Body of pancreas (tissue), 4 donors: ENCODE results near the gene CS. TPM values are rescaled to one million over a fixed set of nuclear protein-coding genes. Genes with fewer than 3 reads are reported as not detected.
A peak's percentile ranks its signal among the peaks of the same experiment; 100 is the strongest.

Experiments used
- ATAC-seq: fragments of 150-250 bp; one replicate; pipeline ENCODE4 v1.9.1; 2016
- DNase-seq, 4 donors: peaks; one replicate each; pipeline ENCODE4 v3.0.0-alpha.2; 2019
- H3K27ac ChIP-seq, 4 donors: fragments of 200-600 bp; sonication (generic); 1 replicate in 3 of 4; 2 replicates in 1 of 4; pipeline versions ENCODE4 v1.5.1 to v1.6.1; 2016 to 2019; ENCODE audit warnings: mild to moderate bottlenecking in 1 of 4, mixed read lengths in 1 of 4, moderate library complexity in 1 of 4
- H3K27me3 ChIP-seq, 2 donors: fragments of 200-600 bp; sonication (generic); one replicate each; pipeline ENCODE4 v1.6.0; 2016; ENCODE audit warnings: mild to moderate bottlenecking in 1 of 2
- H3K36me3 ChIP-seq, 2 donors: fragments of 200-600 bp; sonication (generic); replicated peaks in 1 of 2; 2 replicates each; pipeline ENCODE4 v1.5.1; 2016; ENCODE audit warnings: low read depth in 2 of 2; ENCODE audit not compliant: insufficient read depth in 1 of 2
- H3K4me1 ChIP-seq: fragments of 200-600 bp; sonication (generic); one replicate; pipeline ENCODE4 v1.6.0; 2016
- H3K4me3 ChIP-seq, 2 donors: fragments of 200-600 bp; sonication (generic); 1 replicate in 1 of 2; 2 replicates in 1 of 2; pipeline ENCODE4 v1.5.1; 2016 to 2019
- H3K9me3 ChIP-seq, 3 donors: fragments of 200-600 bp; sonication (generic); 1 replicate in 2 of 3; 2 replicates in 1 of 3; pipeline ENCODE4 v1.5.1; 2016
- CTCF ChIP-seq, 7 experiments: fragments of 450-650 bp in 4 of 7; fragments of 200-600 bp in 3 of 7; sonication (generic) in 3 of 7; IDR thresholded peaks; one replicate each; pipeline ENCODE4 v1.5.1; 2016 to 2019; ENCODE audit warnings: antibody characterized with exemption in 7 of 7
- POLR2A ChIP-seq, 3 donors: fragments of 450-650 bp; IDR thresholded peaks; one replicate each; pipeline ENCODE4 v1.6.1; 2016; ENCODE audit warnings: antibody characterized with exemption in 3 of 3, mild to moderate bottlenecking in 2 of 3
- WGBS, 2 donors: methylation state at CpG; one replicate each; pipeline ENCODE4 v1.1.5; 2017; 5-methylcytosine and 5-hydroxymethylcytosine counted together
- intact Hi-C: fragments of 100-400 bp; cut with DNase I; formaldehyde crosslinking; loops from one replicate; pipeline ENCODE4 v1.15.1; 2023
- total RNA-seq, 2 donors: library from RNA; depleted of rRNA; stranded (reverse); fragments of >200 nt; gene quantifications; one replicate each; pipeline ENCODE4 v1.1.0, GENCODE V29; 2016

CS gene
- total RNA-seq, 2 donors from 2014 or later, result 66.2 to 88.0 TPM

- H3K9me3 ChIP-seq, result no peaks in the 10 kb centered on the region
- TF ChIP-seq POLR2A (IDR thresholded peaks at IDR 0.05) (no peak), CTCF (IDR thresholded peaks at IDR 0.05) (no peak)
- H3K27me3 ChIP-seq, result no peaks in the 10 kb centered on the region
- intact Hi-C loops, result no loop called here
- no peak overlapping the region for H3K4me3 ChIP-seq
- WGBS, 2 donors, result 56 to 69% methylated on average over 7 to 16 of the region's 16 CpGs
- ATAC-seq (no peak), DNase-seq (peak in 3 of 4 donors; percentile 45 to 72 (median 47))
- peak overlapping the region; percentile 62 to 74 (median 72) for H3K27ac ChIP-seq
- H3K4me1 ChIP-seq, result peaks cover 50% of the 10 kb centered on the region
- H3K36me3 ChIP-seq, result no peaks in the 10 kb centered on the region
These were observed 65.2 kb downstream of the CS start for GRCh38 chr12:56234746-56235436.

GRCh38 chr12:56231184-56231582 lies 68.9 kb downstream of the CS start:
- ATAC-seq (no peak), DNase-seq (peak in 1 of 4 donors; percentile 24)
- no peaks in the 10 kb centered on the region for H3K36me3 ChIP-seq
- H3K4me3 ChIP-seq, result peak overlapping the region; percentile 47 to 51
- no peaks in the 10 kb centered on the region for H3K9me3 ChIP-seq
- intact Hi-C loops, result no loop called here
- TF ChIP-seq POLR2A (IDR thresholded peaks at IDR 0.05), result no peak
- TF ChIP-seq CTCF (IDR thresholded peaks at IDR 0.05), result no peak
- H3K4me1 ChIP-seq, result peaks cover 46% of the 10 kb centered on the region
- no peaks in the 10 kb centered on the region for H3K27me3 ChIP-seq
- 50% methylated on average over 11 of the region's 11 CpGs; no CpG with 5 or more reads in 1 of the 2 donors for WGBS, 2 donors
- H3K27ac ChIP-seq, result peak overlapping the region; percentile 72 to 89 (median 86)

DNA sequence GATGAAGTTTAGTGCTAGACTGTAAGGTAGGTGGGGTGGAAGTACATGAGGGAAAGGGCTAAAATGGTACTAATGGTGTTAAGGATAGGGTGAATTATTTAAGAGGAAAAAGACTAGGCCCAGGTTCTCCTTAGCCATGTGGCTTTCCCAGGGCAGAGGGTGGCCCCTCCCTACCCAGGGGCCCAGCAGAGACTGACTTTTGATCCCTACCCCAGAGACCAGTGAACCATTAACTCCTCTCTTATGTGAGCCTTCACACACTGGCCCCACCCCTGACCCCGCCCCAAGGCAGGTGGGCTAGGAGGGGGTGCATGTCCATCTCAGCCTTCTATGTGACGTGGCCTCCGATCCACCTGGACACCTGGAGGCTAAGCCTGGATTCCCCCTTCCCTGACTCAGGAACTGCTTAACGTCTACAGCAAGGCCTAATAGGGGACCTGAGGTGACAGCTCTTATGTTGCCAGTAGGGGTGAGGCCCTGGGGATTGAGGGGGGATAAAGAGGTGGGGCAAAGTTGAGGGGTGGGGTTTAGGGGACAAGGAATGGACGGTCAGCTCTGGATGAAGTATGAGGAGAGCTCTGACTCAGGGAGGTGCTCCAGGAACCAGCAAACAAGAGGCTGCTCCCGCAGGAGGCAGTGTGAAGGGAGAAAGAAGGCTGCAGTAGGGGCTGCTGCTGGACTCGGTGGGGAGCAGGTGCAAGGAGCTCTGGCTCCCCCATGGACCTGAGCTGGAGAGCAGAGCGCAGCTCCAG lies 69.5 kb downstream of the CS start:
- WGBS, 2 donors, result 23 to 26% methylated on average over 7 to 8 of the region's 8 CpGs
- no peaks in the 10 kb centered on the region for H3K9me3 ChIP-seq
- ATAC-seq, result peak; percentile 93

GRCh38 chr12:56229916-56230431 lies 70.2 kb downstream of the CS start, which contains the start of gene SLC39A5:
Gene SLC39A5, plus strand, starts transcription at chr12:56230051. Its CDS starts 1,224 bp downstream, at chr12:56231275.
- 21 to 30% methylated on average over 4 of the region's 4 CpGs for WGBS, 2 donors
- H3K4me3 ChIP-seq, result peak within 1 kb of the TSS; percentile 47 to 51
- peak within 1 kb of the TSS; percentile 72 to 89 (median 86) for H3K27ac ChIP-seq
- TF ChIP-seq POLR2A (IDR thresholded peaks at IDR 0.05) (no peak), CTCF (IDR thresholded peaks at IDR 0.05) (no peak)
- peaks cover 42% of the 10 kb centered on the region for H3K4me1 ChIP-seq
- ATAC-seq (peak; percentile 5), DNase-seq (peak in 2 of 4 donors; percentile 35 to 40)
- intact Hi-C loops, result no loop called here
- H3K9me3 ChIP-seq, result no peaks in the 10 kb centered on the region
- H3K36me3 ChIP-seq, result no peaks in the 10 kb centered on the region
- H3K27me3 ChIP-seq, result no peaks in the 10 kb centered on the region

More for the DNA sequence above, 69.5 kb downstream of the CS start:
- Histone ChIP-seq H3K27me3 (no peaks in the 10 kb centered on the region), H3K36me3 (no peaks in the 10 kb centered on the region), H3K4me3 (peak overlapping the region; percentile 47 to 51), H3K4me1 (peaks cover 42% of the 10 kb centered on the region), H3K27ac (peak overlapping the region; percentile 72 to 89 (median 86))
- TF ChIP-seq POLR2A (IDR thresholded peaks at IDR 0.05) (peak; percentile 63 to 88 (median 84)), CTCF (IDR thresholded peaks at IDR 0.05) (peak in 2 of 7 experiments; percentile 1 to 8)
- intact Hi-C loops, result no loop called here
- peak; percentile 92 to 95 (median 95) for DNase-seq
